DND-41 (cell line): ENCODE data around the gene LTBP2.
A peak's percentile ranks its signal among the peaks of the same experiment; 100 is the strongest.

ENCODE experiments used
- ATAC-seq: fragments of 200-7000 bp; cut with Tn5 transposase; 3 replicates; pipeline ENCODE4 v1.9.1; 2021; ENCODE audit warnings: low read depth; ENCODE audit not compliant: insufficient read depth
- DNase-seq: peaks from one replicate; pipeline ENCODE4 v3.0.0-alpha.2; 2020
- H2AFZ ChIP-seq: 2 replicates; pipeline ENCODE4 v1.6.0; 2012; ENCODE audit warnings: low read depth, low read length
- H3K27ac ChIP-seq: 2 replicates; pipeline ENCODE4 v1.5.1; 2012; ENCODE audit warnings: low read length, inconsistent platforms
- H3K27me3 ChIP-seq: fragments of 200-600 bp; sonication (generic); 2 replicates; pipeline ENCODE4 v1.6.0; 2012; ENCODE audit warnings: low read length, mild to moderate bottlenecking, inconsistent platforms; ENCODE audit not compliant: insufficient read depth, poor library complexity
- H3K36me3 ChIP-seq: 2 replicates; pipeline ENCODE4 v1.5.1; 2012; ENCODE audit warnings: low read length, inconsistent platforms; ENCODE audit not compliant: insufficient read depth
- H3K4me1 ChIP-seq: 2 replicates; pipeline ENCODE4 v1.5.1; 2012; ENCODE audit warnings: mild to moderate bottlenecking, low read length; ENCODE audit not compliant: insufficient read depth
- H3K4me2 ChIP-seq: 2 replicates; pipeline ENCODE4 v1.6.0; 2012; ENCODE audit warnings: mild to moderate bottlenecking, moderate library complexity, low read length, inconsistent platforms; ENCODE audit not compliant: insufficient read depth
- H3K4me3 ChIP-seq, 2 experiments: fragments of 200-600 bp in 1 of 2; shearing (Covaris generic) in 1 of 2; 2 replicates each; pipeline ENCODE4 v1.5.1; 2012 to 2016; ENCODE audit warnings: inconsistent platforms in 2 of 2, low read length in 2 of 2, mild to moderate bottlenecking in 2 of 2, low read depth in 1 of 2, moderate library complexity in 1 of 2
- H3K79me2 ChIP-seq: 2 replicates; pipeline ENCODE4 v1.6.0; 2012; ENCODE audit warnings: low read length, inconsistent platforms; ENCODE audit not compliant: insufficient read depth
- H3K9ac ChIP-seq: 2 replicates; pipeline ENCODE4 v1.6.0; 2012; ENCODE audit warnings: low read depth, mild to moderate bottlenecking, inconsistent platforms, low read length, moderate library complexity
- H3K9me3 ChIP-seq: 2 replicates; pipeline ENCODE4 v1.5.1; 2012; ENCODE audit warnings: low read length, moderate library complexity, mild to moderate bottlenecking, inconsistent platforms; ENCODE audit not compliant: insufficient read depth, severe bottlenecking
- H4K20me1 ChIP-seq: 2 replicates; pipeline ENCODE4 v1.6.0; 2012; ENCODE audit warnings: low read length; ENCODE audit not compliant: insufficient read depth
- CTCF ChIP-seq: IDR thresholded peaks from 2 replicates; pipeline ENCODE4 v1.5.1; 2012; ENCODE audit warnings: borderline replicate concordance, low read length, moderate library complexity, mild to moderate bottlenecking; ENCODE audit not compliant: poor library complexity, severe bottlenecking; ENCODE audit errors: extremely low read depth
- EZH2 ChIP-seq: IDR thresholded peaks from 3 replicates; pipeline ENCODE4 v1.6.1; 2012; ENCODE audit warnings: borderline replicate concordance, low read depth, mild to moderate bottlenecking, moderate library complexity, low read length, inconsistent platforms; ENCODE audit not compliant: severe bottlenecking

The LTBP2 gene

GRCh38 chr14:74516451-74517160 is 95.4 kb downstream of the LTBP2 start:
- no peak overlapping the region for H3K4me2 ChIP-seq
- H3K27ac ChIP-seq: no peak overlapping the region
- H3K4me3 ChIP-seq: no peak overlapping the region
- no peak overlapping the region for H3K9ac ChIP-seq
- TF ChIP-seq CTCF: no peak
- no peak for TF ChIP-seq EZH2
- H3K79me2 ChIP-seq: no peaks in the 10 kb centered on the region
- H3K27me3 ChIP-seq: no peaks in the 10 kb centered on the region
- ATAC-seq (no peak), DNase-seq (no peak)
- no peaks in the 10 kb centered on the region; the same call in 1 of the 2 replicates for H4K20me1 ChIP-seq
- no peaks in the 10 kb centered on the region for H3K9me3 ChIP-seq
- H2AFZ ChIP-seq: no peak overlapping the region
- H3K36me3 ChIP-seq: no peaks in the 10 kb centered on the region
- H3K4me1 ChIP-seq: peaks cover 15% of the 10 kb centered on the region

- no peaks in the 10 kb centered on the region for H4K20me1 ChIP-seq
- H3K79me2 ChIP-seq: no peaks in the 10 kb centered on the region
- H3K4me2 ChIP-seq: no peak overlapping the region
- TF ChIP-seq CTCF: no peak
- TF ChIP-seq EZH2: no peak
- ATAC-seq: no peak
- no peak overlapping the region for H3K9ac ChIP-seq
- no peaks in the 10 kb centered on the region for H3K36me3 ChIP-seq
- H2AFZ ChIP-seq: no peak overlapping the region
- H3K27ac ChIP-seq: no peak overlapping the region
- H3K27me3 ChIP-seq: no peaks in the 10 kb centered on the region
- no peak for DNase-seq
- no peak overlapping the region for H3K4me3 ChIP-seq
- H3K4me1 ChIP-seq: peaks cover 15% of the 10 kb centered on the region
- H3K9me3 ChIP-seq: no peaks in the 10 kb centered on the region
Observed at GRCh38 chr14:74515891-74516412, 96.1 kb downstream of the LTBP2 start.

GRCh38 chr14:74514471-74514941 is 97.5 kb downstream of the LTBP2 start:
- TF ChIP-seq EZH2: no peak
- TF ChIP-seq CTCF: no peak
- Histone ChIP-seq H2AFZ (peak overlapping the region; percentile 48; the same call in 1 of the 2 replicates), H3K27ac (peak overlapping the region; percentile 39; the same call in 1 of the 2 replicates), H3K4me2 (peak overlapping the region; percentile 63), H4K20me1 (no peaks in the 10 kb centered on the region), H3K79me2 (no peaks in the 10 kb centered on the region), H3K4me1 (peaks cover 15% of the 10 kb centered on the region), H3K9ac (peak overlapping the region; percentile 7; the same call in 1 of the 2 replicates), H3K27me3 (no peaks in the 10 kb centered on the region), H3K36me3 (no peaks in the 10 kb centered on the region), H3K9me3 (no peaks in the 10 kb centered on the region), H3K4me3 (peak overlapping the region in 1 of 2 experiments; percentile 45; a peak in 2 of 4 replicates)
- ATAC-seq (peak; percentile 80), DNase-seq (peak; percentile 63)
